Measurements from ENCODE around the gene PANK4.
"Not testable (repeated sequence)": the region's sequence is repeated elsewhere in the genome, so short reads cannot be mapped to it uniquely, and the experiment has no call there.

The PANK4 gene

GRCh38 chr1:2525920-2526823, at the start of gene PANK4:
TSS of gene PANK4 (minus strand) at chr1:2526596. CDS start at chr1:2526587, 9 bp downstream.
- peak; percentile 88 for DNase-seq (ENCODE audit: low read depth)

GRCh38 chr1:2574350-2574749, 48.0 kb upstream of the PANK4 start:
- no peak for DNase-seq (ENCODE audit: low read depth)

GRCh38 chr1:2573250-2573920, 47.0 kb upstream of the PANK4 start:
- DNase-seq (ENCODE audit: low read depth) = no peak

- no peak for DNase-seq (ENCODE audit: low read depth)
Measured at GRCh38 chr1:2571348-2571747, 45.0 kb upstream of the PANK4 start.

GRCh38 chr1:2570332-2570731, 43.9 kb upstream of the PANK4 start:
- DNase-seq (ENCODE audit: low read depth) = no peak

- not testable (repeated sequence) for DNase-seq (ENCODE audit: low read depth)
Measured at GRCh38 chr1:2569703-2570102, 43.3 kb upstream of the PANK4 start.

GRCh38 chr1:2569060-2569459, 42.7 kb upstream of the PANK4 start:
- no peak for DNase-seq (ENCODE audit: low read depth)

- not testable (repeated sequence) for DNase-seq (ENCODE audit: low read depth)
Measured at GRCh38 chr1:2568187-2568816, 41.9 kb upstream of the PANK4 start.

- DNase-seq (ENCODE audit: low read depth) = no peak
Measured at GRCh38 chr1:2567083-2567679, 40.8 kb upstream of the PANK4 start.

GRCh38 chr1:2566101-2567045, 40.0 kb upstream of the PANK4 start:
- DNase-seq (ENCODE audit: low read depth) = no peak

- no peak for DNase-seq (ENCODE audit: low read depth)
Measured at GRCh38 chr1:2564815-2565374, 38.5 kb upstream of the PANK4 start.

GRCh38 chr1:2564006-2564814, 37.8 kb upstream of the PANK4 start:
- no peak for DNase-seq (ENCODE audit: low read depth)

GRCh38 chr1:2563205-2563604, 36.8 kb upstream of the PANK4 start:
- DNase-seq (ENCODE audit: low read depth) = no peak

GRCh38 chr1:2561898-2562895, 35.8 kb upstream of the PANK4 start:
- no peak for DNase-seq (ENCODE audit: low read depth)

GRCh38 chr1:2561446-2561845, 35.0 kb upstream of the PANK4 start:
- DNase-seq (ENCODE audit: low read depth) = no peak

- DNase-seq (ENCODE audit: low read depth) = no peak
Measured at GRCh38 chr1:2560299-2561073, 34.1 kb upstream of the PANK4 start.

GRCh38 chr1:2559509-2560298, 33.3 kb upstream of the PANK4 start:
- DNase-seq (ENCODE audit: low read depth) = no peak
